H9 (cell line): ENCODE results near the gene ARSJ. TPM values are rescaled to one million over a fixed set of nuclear protein-coding genes. Genes with fewer than 3 reads are reported as not detected.

Experiments
- DNase-seq: peaks from one replicate; pipeline ENCODE4 v3.0.0-alpha.2; 2017
- H2AFZ ChIP-seq: one replicate; pipeline ENCODE4 v1.6.1; 2013; ENCODE audit warnings: mild to moderate bottlenecking, low read length, control low read depth, moderate library complexity
- H2AK5ac ChIP-seq: 2 replicates; pipeline ENCODE4 v1.6.1; 2013; ENCODE audit warnings: low read length, control low read depth, mixed read lengths; ENCODE audit not compliant: insufficient read length
- H2BK120ac ChIP-seq: one replicate; pipeline ENCODE4 v1.6.1; 2013; ENCODE audit warnings: low read depth, mild to moderate bottlenecking, low read length, control low read depth, inconsistent platforms; ENCODE audit not compliant: poor library complexity, severe bottlenecking
- H2BK12ac ChIP-seq: 2 replicates; pipeline ENCODE4 v1.6.1; 2013; ENCODE audit warnings: low read length, control low read depth, mixed read lengths, low read depth; ENCODE audit not compliant: insufficient read length
- H2BK15ac ChIP-seq: 2 replicates; pipeline ENCODE4 v1.6.1; 2013; ENCODE audit warnings: low read depth, low read length, control low read depth
- H2BK20ac ChIP-seq: one replicate; pipeline ENCODE4 v1.6.1; 2013; ENCODE audit warnings: low read depth, mild to moderate bottlenecking, low read length, control low read depth, inconsistent platforms; ENCODE audit not compliant: poor library complexity, severe bottlenecking
- H2BK5ac ChIP-seq: 2 replicates; pipeline ENCODE4 v1.6.1; 2013; ENCODE audit warnings: low read length, control low read depth, mixed read lengths; ENCODE audit not compliant: insufficient read length
- H3K14ac ChIP-seq: 2 replicates; pipeline ENCODE4 v1.6.1; 2013; ENCODE audit warnings: low read length, control low read depth; ENCODE audit not compliant: insufficient read depth
- H3K18ac ChIP-seq: 2 replicates; pipeline ENCODE4 v1.6.1; 2013; ENCODE audit warnings: low read depth, mild to moderate bottlenecking, mixed read lengths, low read length, control low read depth; ENCODE audit not compliant: insufficient read length
- H3K23ac ChIP-seq: 2 replicates; pipeline ENCODE4 v1.6.1; 2013; ENCODE audit warnings: low read length, control low read depth, mixed read lengths, low read depth; ENCODE audit not compliant: insufficient read length
- H3K23me2 ChIP-seq: 2 replicates; pipeline ENCODE4 v1.6.1; 2013; ENCODE audit warnings: low read depth, mild to moderate bottlenecking, mixed read lengths, low read length, control low read depth; ENCODE audit not compliant: insufficient read length, poor library complexity, severe bottlenecking
- H3K27ac ChIP-seq: 2 replicates; pipeline ENCODE4 v1.5.1; 2013; ENCODE audit warnings: low read length, control low read depth, mixed read lengths, low read depth; ENCODE audit not compliant: insufficient read length
- H3K27me3 ChIP-seq: 2 replicates; pipeline ENCODE4 v1.6.1; 2013; ENCODE audit warnings: low read length, control low read depth, inconsistent platforms; ENCODE audit not compliant: insufficient read depth
- H3K4ac ChIP-seq: 2 replicates; pipeline ENCODE4 v1.6.1; 2013; ENCODE audit warnings: low read depth, mild to moderate bottlenecking, control low read depth, inconsistent platforms, low read length, moderate library complexity
- H3K4me1 ChIP-seq: 2 replicates; pipeline ENCODE4 v1.6.1; 2013; ENCODE audit warnings: low read length, control low read depth, inconsistent platforms; ENCODE audit not compliant: insufficient read depth
- H3K4me2 ChIP-seq: 2 replicates; pipeline ENCODE4 v1.6.1; 2013; ENCODE audit warnings: low read length, control low read depth, mixed read lengths; ENCODE audit not compliant: insufficient read length, insufficient read depth
- H3K56ac ChIP-seq: 2 replicates; pipeline ENCODE4 v1.6.1; 2013; ENCODE audit warnings: low read depth, mild to moderate bottlenecking, mixed read lengths, low read length, control low read depth; ENCODE audit not compliant: insufficient read length
- H3K79me1 ChIP-seq: 2 replicates; pipeline ENCODE4 v1.6.1; 2013; ENCODE audit warnings: low read depth, mild to moderate bottlenecking, moderate library complexity, low read length, control low read depth, inconsistent platforms; ENCODE audit not compliant: insufficient read depth, poor library complexity, severe bottlenecking
- H3K79me2 ChIP-seq: 2 replicates; pipeline ENCODE4 v1.6.1; 2013; ENCODE audit warnings: low read length, control low read depth, inconsistent platforms; ENCODE audit not compliant: insufficient read depth
- H3K9ac ChIP-seq: 2 replicates; pipeline ENCODE4 v1.6.1; 2013; ENCODE audit warnings: low read length, control low read depth, mixed read lengths; ENCODE audit not compliant: insufficient read length; ENCODE audit errors: extremely low read depth
- H3K9me3 ChIP-seq: one replicate; pipeline ENCODE4 v1.6.1; 2013; ENCODE audit warnings: low read depth, low read length, inconsistent platforms; ENCODE audit not compliant: control insufficient read depth
- H3T11ph ChIP-seq: one replicate; pipeline ENCODE4 v1.6.1; 2013; ENCODE audit warnings: mild to moderate bottlenecking, low read length, control low read depth, inconsistent platforms
- H4K20me1 ChIP-seq: one replicate; pipeline ENCODE4 v1.6.1; 2013; ENCODE audit not compliant: control insufficient read depth, insufficient read length, insufficient read depth
- H4K5ac ChIP-seq: 2 replicates; pipeline ENCODE4 v1.6.1; 2013; ENCODE audit warnings: low read depth, mild to moderate bottlenecking, mixed read lengths, low read length, control low read depth; ENCODE audit not compliant: insufficient read length
- H4K8ac ChIP-seq: replicated peaks from 2 replicates; pipeline ENCODE4 v1.6.1; 2013; ENCODE audit warnings: low read length, control low read depth, mixed read lengths, low read depth; ENCODE audit not compliant: insufficient read length
- H4K91ac ChIP-seq: 2 replicates; pipeline ENCODE4 v1.6.1; 2013; ENCODE audit warnings: low read depth, mild to moderate bottlenecking, moderate library complexity, mixed read lengths, low read length, control low read depth; ENCODE audit not compliant: insufficient read length
- H3K27ac Mint-ChIP-seq, 3 experiments: 2 replicates in 2 of 3; 3 replicates in 1 of 3; pipeline ENCODE4 v1.8.0; 2020 to 2021; ENCODE audit warnings: mixed read lengths in 3 of 3, mild to moderate bottlenecking in 1 of 3, moderate library complexity in 1 of 3
- H3K27me3 Mint-ChIP-seq: 2 replicates; pipeline ENCODE4 v1.8.0; 2021; ENCODE audit warnings: low read depth, mild to moderate bottlenecking, moderate library complexity, mixed read lengths
- H3K36me3 Mint-ChIP-seq, 3 experiments: 2 replicates in 2 of 3; 3 replicates in 1 of 3; pipeline ENCODE4 v1.8.0; 2020 to 2021; ENCODE audit warnings: low read depth in 3 of 3, mixed read lengths in 3 of 3; ENCODE audit not compliant: insufficient read depth in 1 of 3
- H3K4me1 Mint-ChIP-seq, 2 experiments: 2 replicates each; pipeline ENCODE4 v1.8.0; 2020; ENCODE audit warnings: mixed read lengths in 2 of 2
- H3K4me3 Mint-ChIP-seq, 2 experiments: 2 replicates in 1 of 2; 3 replicates in 1 of 2; pipeline ENCODE4 v1.8.0; 2020 to 2021; ENCODE audit warnings: mild to moderate bottlenecking in 2 of 2, mixed read lengths in 2 of 2, moderate library complexity in 1 of 2
- H3K9me3 Mint-ChIP-seq, 2 experiments: 2 replicates in 1 of 2; 3 replicates in 1 of 2; pipeline ENCODE4 v1.8.0; 2020; ENCODE audit warnings: mild to moderate bottlenecking in 2 of 2, mixed read lengths in 2 of 2, moderate library complexity in 1 of 2
- CTCF ChIP-seq: fragments of 200-600 bp; sonication (generic); conservative IDR thresholded peaks from 3 replicates; pipeline ENCODE4 v1.8.0; 2021; ENCODE audit warnings: antibody characterized with exemption, mild to moderate bottlenecking
- WGBS: extraction: QIAGEN DNeasy Blood & Tissue Kit; methylation state at CpG from one replicate; pipeline ENCODE4 v1.1.7; 2013; ENCODE audit warnings: missing lambda C conversion rate, low lambda C conversion rate, mixed read lengths; ENCODE audit not compliant: insufficient read length; ENCODE audit errors: extremely low coverage; 5-methylcytosine and 5-hydroxymethylcytosine counted together
- total RNA-seq: library from RNA; stranded (reverse); gene quantifications from 2 replicates; pipeline ENCODE4 v1.2.1, GENCODE V29; 2021

Gene ARSJ
- total RNA-seq, 1 experiment from 2014 or later = 1.1 TPM

- Histone ChIP-seq H3K27me3 (no peaks in the 10 kb centered on the region), H3K56ac (no peak overlapping the region), H2BK5ac (no peak overlapping the region), H2BK15ac (no peak overlapping the region), H3K79me1 (no peaks in the 10 kb centered on the region), H2BK20ac (no peak overlapping the region), H2BK120ac (no peak overlapping the region), H3T11ph (no peak overlapping the region), H3K27ac (no peak overlapping the region), H2AFZ (no peak overlapping the region), H3K79me2 (no peaks in the 10 kb centered on the region), H4K5ac (no peak overlapping the region), H3K23me2 (no peaks in the 10 kb centered on the region), H3K4ac (no peak overlapping the region), H2BK12ac (no peak overlapping the region), H3K23ac (no peak overlapping the region), H3K9me3 (no peaks in the 10 kb centered on the region), H2AK5ac (no peak overlapping the region), H3K14ac (no peak overlapping the region), H4K8ac (no peak overlapping the region), H3K18ac (no peak overlapping the region), H4K91ac (no peak overlapping the region), H3K4me1 (peaks cover 2% of the 10 kb centered on the region), H4K20me1 (no peaks in the 10 kb centered on the region), H3K9ac (no peak overlapping the region), H3K4me2 (no peak overlapping the region)
- H3K27ac Mint-ChIP-seq = no peak overlapping the region
- peaks cover 11 to 12% of the 10 kb centered on the region in 2 experiments for H3K4me1 Mint-ChIP-seq
- TF ChIP-seq CTCF = no peak
- H3K27me3 Mint-ChIP-seq = no peaks in the 10 kb centered on the region
- H3K4me3 Mint-ChIP-seq = no peak overlapping the region
- no peak for DNase-seq
- WGBS = no CpG with 5 or more reads among the region's 1 CpG
- no peaks in the 10 kb centered on the region for H3K9me3 Mint-ChIP-seq
- H3K36me3 Mint-ChIP-seq = no peaks in the 10 kb centered on the region
These were observed 32.0 kb downstream of the ARSJ start for GRCh38 chr4:113947484-113947883.
